NT2/D1 (cell line): ENCODE measurements around the gene MRPL22.
A peak's percentile ranks its signal among the peaks of the same experiment; 100 is the strongest.

Source experiments
- DNase-seq: peaks from one replicate; pipeline ENCODE4 v3.0.0-alpha.2; 2011; ENCODE audit warnings: low read depth, low spot score
- H3K27me3 ChIP-seq: 2 replicates; pipeline ENCODE4 v1.6.0; 2011; ENCODE audit warnings: mild to moderate bottlenecking; ENCODE audit not compliant: insufficient read length, insufficient read depth
- H3K36me3 ChIP-seq: 2 replicates; pipeline ENCODE4 v1.6.1; 2011; ENCODE audit warnings: mild to moderate bottlenecking, low read length, mixed read lengths; ENCODE audit not compliant: insufficient read depth, insufficient read length
- H3K4me1 ChIP-seq: 2 replicates; pipeline ENCODE4 v1.5.1; 2011; ENCODE audit not compliant: insufficient read depth, insufficient read length
- H3K4me3 ChIP-seq: 2 replicates; pipeline ENCODE4 v1.5.1; 2011; ENCODE audit warnings: low read depth; ENCODE audit not compliant: insufficient read length
- H3K9ac ChIP-seq: 2 replicates; pipeline ENCODE4 v1.6.0; 2011; ENCODE audit warnings: low read depth; ENCODE audit not compliant: insufficient read length
- H3K9me3 ChIP-seq: 2 replicates; pipeline ENCODE4 v1.5.1; 2011; ENCODE audit warnings: mild to moderate bottlenecking, low read length; ENCODE audit not compliant: insufficient read depth
- SUZ12 ChIP-seq: IDR thresholded peaks from 2 replicates; pipeline ENCODE4 v1.6.1; 2011; ENCODE audit not compliant: insufficient read length, insufficient read depth; ENCODE audit errors: extremely low read depth
- YY1 ChIP-seq: IDR thresholded peaks from 2 replicates; pipeline ENCODE4 v1.6.1; 2011; ENCODE audit not compliant: insufficient read length, insufficient read depth
- ZNF274 ChIP-seq: IDR thresholded peaks from 2 replicates; pipeline ENCODE4 v1.6.1; 2011; ENCODE audit warnings: mild to moderate bottlenecking, low read depth, low read length

MRPL22 gene

GRCh38 chr5:154940772-154941620 lies at the start of gene MRPL22:
MRPL22 (plus strand) TSS chr5:154941073; CDS start chr5:154941111, 38 bp downstream.
- Histone ChIP-seq H3K4me1 (no peaks in the 10 kb centered on the region), H3K4me3 (peak within 1 kb of the TSS; percentile 70), H3K9ac (peak within 1 kb of the TSS; percentile 89), H3K36me3 (peaks cover 18% of the 10 kb centered on the region), H3K27me3 (no peaks in the 10 kb centered on the region), H3K9me3 (no peaks in the 10 kb centered on the region)
- peak; percentile 81 for TF ChIP-seq YY1
- no peak for TF ChIP-seq ZNF274
- DNase-seq, result peak; percentile 77

- H3K27me3 ChIP-seq, result no peaks in the 10 kb centered on the region
- no peak for DNase-seq
- H3K9me3 ChIP-seq, result peaks cover 13% of the 10 kb centered on the region
- no peak overlapping the region for H3K4me3 ChIP-seq
- H3K4me1 ChIP-seq, result no peaks in the 10 kb centered on the region
- peaks cover 72% of the 10 kb centered on the region for H3K36me3 ChIP-seq
- TF ChIP-seq ZNF274, result no peak
- no peak for TF ChIP-seq YY1
- TF ChIP-seq SUZ12, result no peak
- no peak overlapping the region for H3K9ac ChIP-seq
Observed at GRCh38 chr5:154892369-154892771, 48.5 kb upstream of the MRPL22 start.

- Histone ChIP-seq H3K27me3 (no peaks in the 10 kb centered on the region), H3K9me3 (peaks cover 3% of the 10 kb centered on the region; the same call in 1 of the 2 replicates), H3K4me3 (no peak overlapping the region), H3K36me3 (peaks cover 71% of the 10 kb centered on the region), H3K4me1 (no peaks in the 10 kb centered on the region), H3K9ac (no peak overlapping the region)
- TF ChIP-seq YY1 (no peak), ZNF274 (no peak), SUZ12 (no peak)
- DNase-seq, result no peak
Observed at GRCh38 chr5:154893381-154893780, 47.5 kb upstream of the MRPL22 start.

- Histone ChIP-seq H3K4me1 (no peaks in the 10 kb centered on the region), H3K36me3 (peaks cover 75% of the 10 kb centered on the region), H3K9me3 (no peaks in the 10 kb centered on the region), H3K9ac (no peak overlapping the region), H3K4me3 (no peak overlapping the region), H3K27me3 (no peaks in the 10 kb centered on the region)
- no peak for DNase-seq
- TF ChIP-seq ZNF274 (no peak), YY1 (no peak), SUZ12 (no peak)
Observed at GRCh38 chr5:154895606-154896561, 45.0 kb upstream of the MRPL22 start.

- TF ChIP-seq ZNF274 (no peak), SUZ12 (no peak), YY1 (no peak)
- Histone ChIP-seq H3K4me3 (no peak overlapping the region), H3K9me3 (no peaks in the 10 kb centered on the region), H3K4me1 (no peaks in the 10 kb centered on the region), H3K9ac (no peak overlapping the region), H3K27me3 (no peaks in the 10 kb centered on the region), H3K36me3 (peaks cover 74% of the 10 kb centered on the region)
- no peak for DNase-seq
Observed at GRCh38 chr5:154896562-154897165, 44.2 kb upstream of the MRPL22 start.

GRCh38 chr5:154898210-154898609 lies 42.7 kb upstream of the MRPL22 start:
- DNase-seq, result no peak
- peaks cover 80% of the 10 kb centered on the region for H3K36me3 ChIP-seq
- no peaks in the 10 kb centered on the region for H3K4me1 ChIP-seq
- H3K4me3 ChIP-seq, result no peak overlapping the region
- TF ChIP-seq YY1, result no peak
- no peak for TF ChIP-seq SUZ12
- TF ChIP-seq ZNF274, result no peak
- no peaks in the 10 kb centered on the region for H3K27me3 ChIP-seq
- H3K9me3 ChIP-seq, result no peaks in the 10 kb centered on the region
- no peak overlapping the region for H3K9ac ChIP-seq
